Measurements from ENCODE around the gene NXF1.
"Not testable (repeated sequence)": the region's sequence is repeated elsewhere in the genome, so short reads cannot be mapped to it uniquely, and the experiment has no call there.

NXF1 gene

GRCh38 chr11:62831520-62832335 is 26.5 kb upstream of the NXF1 start, which contains the start of gene STX5:
TSS of gene STX5 (minus strand) at chr11:62832051. CDS start at chr11:62831243, 808 bp downstream.
- DNase-seq = peak; percentile 99

GRCh38 chr11:62830904-62831519 is 25.8 kb upstream of the NXF1 start:
- peak; percentile 87 for DNase-seq

GRCh38 chr11:62828130-62828529 is 22.9 kb upstream of the NXF1 start:
- not testable (repeated sequence) for DNase-seq

GRCh38 chr11:62823677-62824076 is 18.4 kb upstream of the NXF1 start:
- DNase-seq = no peak

GRCh38 chr11:62817129-62817528 is 11.9 kb upstream of the NXF1 start:
- no peak for DNase-seq

- DNase-seq = no peak
Measured at GRCh38 chr11:62816557-62816956, 11.3 kb upstream of the NXF1 start.

GRCh38 chr11:62811659-62812058 is 6.4 kb upstream of the NXF1 start:
- DNase-seq = no peak

- no peak for DNase-seq
Measured at GRCh38 chr11:62810748-62811147, 5.5 kb upstream of the NXF1 start.

- peak; percentile 44 for DNase-seq
Measured at GRCh38 chr11:62806611-62807121, 1.4 kb upstream of the NXF1 start.

- DNase-seq = peak; percentile 71
Measured at GRCh38 chr11:62805961-62806441, 761 bp upstream of the NXF1 start.

GRCh38 chr11:62804310-62805075 is 747 bp downstream of the NXF1 start:
- DNase-seq = peak; percentile 52

GRCh38 chr11:62801071-62801470 is 4.2 kb downstream of the NXF1 start:
- no peak for DNase-seq

- no peak for DNase-seq
Measured at GRCh38 chr11:62799486-62799885, 5.8 kb downstream of the NXF1 start.

- no peak for DNase-seq
Measured at GRCh38 chr11:62796281-62796680, 9.0 kb downstream of the NXF1 start.

GRCh38 chr11:62794201-62794775 is 11.0 kb downstream of the NXF1 start:
- no peak for DNase-seq

GRCh38 chr11:62792202-62792575 is 13.1 kb downstream of the NXF1 start:
- DNase-seq = no peak

- DNase-seq = peak; percentile 92
Measured at GRCh38 chr11:62791501-62792201, 13.6 kb downstream of the NXF1 start, which contains the start of gene TMEM223. TSS of gene TMEM223 (minus strand) at chr11:62792006. CDS start at chr11:62791994, 12 bp downstream.

GRCh38 chr11:62789576-62789975 is 15.7 kb downstream of the NXF1 start:
- no peak for DNase-seq

GRCh38 chr11:62788991-62789390 is 16.2 kb downstream of the NXF1 start:
- DNase-seq = peak; percentile 13

- peak; percentile 99 for DNase-seq
Measured at GRCh38 chr11:62787005-62787759, 18.1 kb downstream of the NXF1 start, which contains the start of gene TMEM179B. TSS of gene TMEM179B (plus strand) at chr11:62787402. CDS start at chr11:62787432, 30 bp downstream.

All from OCI-M1 (cell line).